NT2/D1 (cell line): Measurements from ENCODE around the gene FAM228A.

Experiments
- DNase-seq: peaks from one replicate; pipeline ENCODE4 v3.0.0-alpha.2; 2011; ENCODE audit warnings: low read depth, low spot score
- H3K27me3 ChIP-seq: 2 replicates; pipeline ENCODE4 v1.6.0; 2011; ENCODE audit warnings: mild to moderate bottlenecking; ENCODE audit not compliant: insufficient read length, insufficient read depth
- H3K36me3 ChIP-seq: 2 replicates; pipeline ENCODE4 v1.6.1; 2011; ENCODE audit warnings: mild to moderate bottlenecking, low read length, mixed read lengths; ENCODE audit not compliant: insufficient read depth, insufficient read length
- H3K4me1 ChIP-seq: 2 replicates; pipeline ENCODE4 v1.5.1; 2011; ENCODE audit not compliant: insufficient read depth, insufficient read length
- H3K4me3 ChIP-seq: 2 replicates; pipeline ENCODE4 v1.5.1; 2011; ENCODE audit warnings: low read depth; ENCODE audit not compliant: insufficient read length
- H3K9ac ChIP-seq: 2 replicates; pipeline ENCODE4 v1.6.0; 2011; ENCODE audit warnings: low read depth; ENCODE audit not compliant: insufficient read length
- H3K9me3 ChIP-seq: 2 replicates; pipeline ENCODE4 v1.5.1; 2011; ENCODE audit warnings: mild to moderate bottlenecking, low read length; ENCODE audit not compliant: insufficient read depth
- SUZ12 ChIP-seq: IDR thresholded peaks from 2 replicates; pipeline ENCODE4 v1.6.1; 2011; ENCODE audit not compliant: insufficient read length, insufficient read depth; ENCODE audit errors: extremely low read depth
- YY1 ChIP-seq: IDR thresholded peaks from 2 replicates; pipeline ENCODE4 v1.6.1; 2011; ENCODE audit not compliant: insufficient read length, insufficient read depth
- ZNF274 ChIP-seq: IDR thresholded peaks from 2 replicates; pipeline ENCODE4 v1.6.1; 2011; ENCODE audit warnings: mild to moderate bottlenecking, low read depth, low read length

FAM228A gene

GRCh38 chr2:24169023-24169422 lies 5.8 kb upstream of the FAM228A start:
- TF ChIP-seq ZNF274 (no peak), SUZ12 (no peak), YY1 (no peak)
- H3K9ac ChIP-seq: no peak overlapping the region
- DNase-seq: no peak
- H3K4me1 ChIP-seq: no peaks in the 10 kb centered on the region
- no peak overlapping the region for H3K4me3 ChIP-seq
- H3K9me3 ChIP-seq: no peaks in the 10 kb centered on the region
- H3K36me3 ChIP-seq: no peaks in the 10 kb centered on the region
- no peaks in the 10 kb centered on the region for H3K27me3 ChIP-seq

- TF ChIP-seq SUZ12 (no peak), ZNF274 (no peak)
- Histone ChIP-seq H3K9ac (no peak overlapping the region), H3K4me3 (no peak overlapping the region), H3K9me3 (no peaks in the 10 kb centered on the region), H3K4me1 (no peaks in the 10 kb centered on the region), H3K27me3 (no peaks in the 10 kb centered on the region), H3K36me3 (no peaks in the 10 kb centered on the region)
- DNase-seq: no peak
Observed at GRCh38 chr2:24175631-24176187, 856 bp downstream of the FAM228A start.

DNA sequence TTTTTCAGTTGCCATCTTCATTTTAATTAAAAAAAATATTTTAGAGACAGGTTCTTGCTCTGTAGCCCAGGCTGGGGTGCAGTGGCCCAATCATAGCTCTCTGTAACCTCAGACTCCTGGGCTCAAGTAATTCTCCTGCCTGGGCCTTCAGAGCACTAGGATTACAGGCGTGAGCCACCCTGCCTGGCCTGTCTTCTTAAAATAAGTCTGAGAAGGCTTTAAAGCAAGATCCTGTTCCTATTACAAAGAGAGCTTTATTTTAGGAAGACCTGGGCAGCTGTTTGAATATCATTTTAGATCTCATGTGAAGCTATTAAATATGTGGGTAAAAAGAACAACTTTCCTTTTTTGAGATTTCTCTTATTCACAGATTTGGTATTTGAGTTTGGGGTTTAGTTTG lies 1.5 kb downstream of the FAM228A start:
- Histone ChIP-seq H3K9me3 (no peaks in the 10 kb centered on the region), H3K27me3 (no peaks in the 10 kb centered on the region), H3K4me1 (no peaks in the 10 kb centered on the region), H3K9ac (no peak overlapping the region), H3K36me3 (no peaks in the 10 kb centered on the region), H3K4me3 (no peak overlapping the region)
- TF ChIP-seq ZNF274 (no peak), SUZ12 (no peak), YY1 (no peak)
- DNase-seq: no peak

DNA sequence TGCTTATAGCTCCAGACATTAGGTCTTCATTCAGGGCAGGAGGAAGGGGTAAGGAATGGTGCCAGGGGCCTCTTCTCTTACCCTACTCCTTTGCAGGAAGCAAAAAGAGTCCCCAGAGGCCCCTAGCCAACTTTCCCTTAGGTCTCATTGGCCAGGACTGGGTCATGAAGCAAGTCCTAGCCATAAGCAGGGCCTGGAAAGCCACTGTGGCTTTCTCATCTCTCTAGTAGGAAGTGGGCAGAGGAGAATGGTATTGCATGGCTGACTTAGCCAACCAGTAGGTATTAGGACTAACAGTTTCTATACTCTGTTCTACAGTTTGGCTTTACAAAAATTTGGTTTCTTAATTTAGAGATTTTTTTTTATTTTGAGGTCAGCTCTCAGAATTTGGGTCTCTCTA lies 4.8 kb downstream of the FAM228A start:
- H3K36me3 ChIP-seq: no peaks in the 10 kb centered on the region
- H3K9ac ChIP-seq: no peak overlapping the region
- TF ChIP-seq ZNF274: no peak
- TF ChIP-seq YY1: no peak
- no peak overlapping the region for H3K4me3 ChIP-seq
- no peak for DNase-seq
- no peaks in the 10 kb centered on the region for H3K4me1 ChIP-seq
- no peaks in the 10 kb centered on the region for H3K27me3 ChIP-seq
- H3K9me3 ChIP-seq: no peaks in the 10 kb centered on the region

DNA sequence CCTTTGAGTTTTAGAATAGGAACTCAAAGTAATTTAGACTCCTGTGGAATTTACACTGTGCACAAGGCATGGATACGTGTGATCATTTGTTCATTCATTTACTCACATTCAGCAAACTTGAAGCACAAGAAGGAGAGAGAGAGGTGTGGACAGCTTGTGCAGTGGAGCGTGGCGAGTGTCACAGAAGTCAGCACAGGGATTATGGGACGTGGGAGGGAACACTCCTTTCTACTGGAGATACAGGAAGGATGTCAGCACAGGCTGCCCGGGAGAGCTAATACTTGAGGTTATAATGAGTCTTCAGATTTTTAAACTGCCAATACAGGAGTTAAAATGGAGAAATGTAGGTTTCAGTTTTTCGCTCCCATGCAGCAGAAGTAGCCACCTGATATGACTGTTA lies 7.0 kb downstream of the FAM228A start:
- Histone ChIP-seq H3K4me3 (no peak overlapping the region), H3K9ac (no peak overlapping the region), H3K9me3 (no peaks in the 10 kb centered on the region), H3K4me1 (no peaks in the 10 kb centered on the region), H3K27me3 (no peaks in the 10 kb centered on the region), H3K36me3 (no peaks in the 10 kb centered on the region)
- no peak for DNase-seq
- TF ChIP-seq ZNF274 (no peak), YY1 (no peak), SUZ12 (no peak)

GRCh38 chr2:24182507-24182906 lies 7.7 kb downstream of the FAM228A start:
- no peaks in the 10 kb centered on the region for H3K4me1 ChIP-seq
- TF ChIP-seq YY1 (no peak), SUZ12 (no peak), ZNF274 (no peak)
- DNase-seq: no peak
- H3K9ac ChIP-seq: no peak overlapping the region
- H3K9me3 ChIP-seq: peaks cover 4% of the 10 kb centered on the region; the same call in 1 of the 2 replicates
- H3K27me3 ChIP-seq: no peaks in the 10 kb centered on the region
- H3K4me3 ChIP-seq: no peak overlapping the region
- no peaks in the 10 kb centered on the region for H3K36me3 ChIP-seq

GRCh38 chr2:24183366-24184069 lies 8.7 kb downstream of the FAM228A start:
- TF ChIP-seq YY1 (no peak), SUZ12 (no peak), ZNF274 (no peak)
- peaks cover 8% of the 10 kb centered on the region; the same call in 1 of the 2 replicates for H3K9me3 ChIP-seq
- no peaks in the 10 kb centered on the region for H3K4me1 ChIP-seq
- no peak for DNase-seq
- H3K9ac ChIP-seq: no peak overlapping the region
- no peaks in the 10 kb centered on the region for H3K36me3 ChIP-seq
- no peak overlapping the region for H3K4me3 ChIP-seq
- H3K27me3 ChIP-seq: no peaks in the 10 kb centered on the region

- Histone ChIP-seq H3K9ac (no peak overlapping the region), H3K4me1 (peaks cover 3% of the 10 kb centered on the region), H3K27me3 (no peaks in the 10 kb centered on the region), H3K9me3 (peaks cover 8% of the 10 kb centered on the region; the same call in 1 of the 2 replicates), H3K36me3 (no peaks in the 10 kb centered on the region), H3K4me3 (no peak overlapping the region)
- DNase-seq: no peak
- TF ChIP-seq YY1 (no peak), SUZ12 (no peak), ZNF274 (no peak)
Observed at GRCh38 chr2:24189551-24189950, 14.7 kb downstream of the FAM228A start.
